Measurements from ENCODE around the gene FHDC1.

FHDC1 gene

GRCh38 chr4:152956650-152957436, 20.7 kb downstream of the FHDC1 start:
- Histone ChIP-seq H3K9me3 (ENCODE audit: severe bottlenecking) (no peaks in the 10 kb centered on the region), H3K36me3 (ENCODE audit: low read depth) (peaks cover 30% of the 10 kb centered on the region), H3K27ac (ENCODE audit: poor library complexity, severe bottlenecking) (no peak overlapping the region), H3K4me1 (ENCODE audit: insufficient read depth, poor library complexity, severe bottlenecking) (no peaks in the 10 kb centered on the region), H3K27me3 (ENCODE audit: insufficient read depth, poor library complexity, severe bottlenecking) (no peaks in the 10 kb centered on the region), H3K4me3 (ENCODE audit: severe bottlenecking) (no peak overlapping the region)
- no peak for TF ChIP-seq CTCF (IDR thresholded peaks at IDR 0.05; ENCODE audit: poor library complexity, severe bottlenecking)
- no peak for DNase-seq (ENCODE audit: low spot score)
- ATAC-seq (ENCODE audit: low read depth) = no peak

- no peak for DNase-seq (ENCODE audit: low spot score)
- H3K4me1 ChIP-seq (ENCODE audit: insufficient read depth, poor library complexity, severe bottlenecking) = no peaks in the 10 kb centered on the region
- no peaks in the 10 kb centered on the region for H3K9me3 ChIP-seq (ENCODE audit: severe bottlenecking)
- H3K4me3 ChIP-seq (ENCODE audit: severe bottlenecking) = no peak overlapping the region
- ATAC-seq (ENCODE audit: low read depth) = no peak
- H3K27ac ChIP-seq (ENCODE audit: poor library complexity, severe bottlenecking) = no peak overlapping the region
- TF ChIP-seq CTCF (IDR thresholded peaks at IDR 0.05; ENCODE audit: poor library complexity, severe bottlenecking) = no peak
- H3K36me3 ChIP-seq (ENCODE audit: low read depth) = peaks cover 32% of the 10 kb centered on the region
- no peaks in the 10 kb centered on the region for H3K27me3 ChIP-seq (ENCODE audit: insufficient read depth, poor library complexity, severe bottlenecking)
Measured at GRCh38 chr4:152957437-152958171, 21.5 kb downstream of the FHDC1 start.

- DNase-seq (ENCODE audit: low spot score) (no peak), ATAC-seq (ENCODE audit: low read depth) (no peak)
- H3K36me3 ChIP-seq (ENCODE audit: low read depth) = peaks cover 36% of the 10 kb centered on the region
- no peaks in the 10 kb centered on the region for H3K4me1 ChIP-seq (ENCODE audit: insufficient read depth, poor library complexity, severe bottlenecking)
- no peak for TF ChIP-seq CTCF (IDR thresholded peaks at IDR 0.05; ENCODE audit: poor library complexity, severe bottlenecking)
- H3K9me3 ChIP-seq (ENCODE audit: severe bottlenecking) = no peaks in the 10 kb centered on the region
- no peak overlapping the region for H3K27ac ChIP-seq (ENCODE audit: poor library complexity, severe bottlenecking)
- H3K27me3 ChIP-seq (ENCODE audit: insufficient read depth, poor library complexity, severe bottlenecking) = no peaks in the 10 kb centered on the region
- H3K4me3 ChIP-seq (ENCODE audit: severe bottlenecking) = no peak overlapping the region
Measured at GRCh38 chr4:152959080-152959479, 23.0 kb downstream of the FHDC1 start.

- no peak for ATAC-seq (ENCODE audit: low read depth)
Measured at GRCh38 chr4:152960082-152960481, 24.0 kb downstream of the FHDC1 start.

More at GRCh38 chr4:152960082-152960481, 24.0 kb downstream of the FHDC1 start:
- TF ChIP-seq CTCF (IDR thresholded peaks at IDR 0.05; ENCODE audit: poor library complexity, severe bottlenecking) = no peak
- Histone ChIP-seq H3K4me1 (ENCODE audit: insufficient read depth, poor library complexity, severe bottlenecking) (no peaks in the 10 kb centered on the region), H3K27ac (ENCODE audit: poor library complexity, severe bottlenecking) (no peak overlapping the region), H3K36me3 (ENCODE audit: low read depth) (peaks cover 37% of the 10 kb centered on the region), H3K9me3 (ENCODE audit: severe bottlenecking) (no peaks in the 10 kb centered on the region), H3K27me3 (ENCODE audit: insufficient read depth, poor library complexity, severe bottlenecking) (no peaks in the 10 kb centered on the region), H3K4me3 (ENCODE audit: severe bottlenecking) (no peak overlapping the region)
- DNase-seq (ENCODE audit: low spot score) = no peak

Measured in RWPE2 (cell line).